ACC112 (cell line): ENCODE measurements around the gene MCEMP1.

ENCODE experiments used
- H2AFZ ChIP-seq: fragments of 200-600 bp; sonication (generic); one replicate; pipeline ENCODE4 v1.6.0; 2017; ENCODE audit warnings: antibody characterized with exemption, low read length; ENCODE audit not compliant: unreplicated experiment
- H3K27ac ChIP-seq: fragments of 200-600 bp; sonication (generic); 2 replicates; pipeline ENCODE4 v1.5.1; 2014; ENCODE audit warnings: low read depth, mild to moderate bottlenecking, antibody characterized with exemption, low read length, moderate library complexity
- H3K27me3 ChIP-seq: fragments of 200-600 bp; sonication (generic); 2 replicates; pipeline ENCODE4 v1.6.1; 2014; ENCODE audit warnings: mild to moderate bottlenecking, antibody characterized with exemption, low read length, moderate library complexity, mixed read lengths; ENCODE audit not compliant: insufficient read depth
- H3K36me3 ChIP-seq: fragments of 200-600 bp; sonication (generic); 2 replicates; pipeline ENCODE4 v1.6.1; 2016; ENCODE audit warnings: mild to moderate bottlenecking, antibody characterized with exemption, low read length, moderate library complexity, mixed read lengths; ENCODE audit not compliant: insufficient read depth
- H3K4me1 ChIP-seq: fragments of 200-600 bp; sonication (generic); one replicate; pipeline ENCODE4 v1.6.1; 2016; ENCODE audit warnings: low read length, mixed read lengths; ENCODE audit not compliant: insufficient read depth, unreplicated experiment, control insufficient read depth
- H3K4me3 ChIP-seq: fragments of 200-600 bp; sonication (generic); 2 replicates; pipeline ENCODE4 v1.5.1; 2014; ENCODE audit warnings: mild to moderate bottlenecking, low read depth, low read length
- H3K79me2 ChIP-seq: fragments of 200-600 bp; sonication (generic); one replicate; pipeline ENCODE4 v1.6.0; 2016; ENCODE audit warnings: low read length; ENCODE audit not compliant: control insufficient read depth, unreplicated experiment, insufficient read depth

Gene MCEMP1

DNA sequence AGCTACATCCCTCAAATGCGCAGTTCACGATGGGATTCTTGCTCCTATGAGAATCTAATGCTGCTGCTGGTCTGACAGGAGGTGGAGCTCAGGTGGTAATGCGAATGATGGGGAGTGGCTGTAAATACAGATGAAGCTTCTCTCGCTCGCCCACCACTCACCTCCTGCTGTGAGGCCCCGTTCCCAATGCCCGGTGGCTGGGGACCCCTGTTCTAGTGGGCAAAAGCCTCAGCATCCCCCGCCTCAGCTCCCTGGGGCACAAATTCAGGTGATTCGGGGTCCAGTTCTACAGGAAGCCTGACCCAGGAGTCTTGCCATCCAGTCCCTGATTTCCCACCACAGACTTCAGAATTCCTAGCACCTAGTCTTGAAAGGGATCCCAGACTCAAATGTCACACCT, 4.4 kb upstream of the MCEMP1 start:
- H3K4me3 ChIP-seq = no peak overlapping the region
- no peaks in the 10 kb centered on the region for H3K4me1 ChIP-seq
- H3K36me3 ChIP-seq = no peaks in the 10 kb centered on the region
- no peak overlapping the region for H2AFZ ChIP-seq
- H3K27ac ChIP-seq = no peak overlapping the region
- H3K27me3 ChIP-seq = peaks cover 33% of the 10 kb centered on the region
- H3K79me2 ChIP-seq = no peaks in the 10 kb centered on the region

DNA sequence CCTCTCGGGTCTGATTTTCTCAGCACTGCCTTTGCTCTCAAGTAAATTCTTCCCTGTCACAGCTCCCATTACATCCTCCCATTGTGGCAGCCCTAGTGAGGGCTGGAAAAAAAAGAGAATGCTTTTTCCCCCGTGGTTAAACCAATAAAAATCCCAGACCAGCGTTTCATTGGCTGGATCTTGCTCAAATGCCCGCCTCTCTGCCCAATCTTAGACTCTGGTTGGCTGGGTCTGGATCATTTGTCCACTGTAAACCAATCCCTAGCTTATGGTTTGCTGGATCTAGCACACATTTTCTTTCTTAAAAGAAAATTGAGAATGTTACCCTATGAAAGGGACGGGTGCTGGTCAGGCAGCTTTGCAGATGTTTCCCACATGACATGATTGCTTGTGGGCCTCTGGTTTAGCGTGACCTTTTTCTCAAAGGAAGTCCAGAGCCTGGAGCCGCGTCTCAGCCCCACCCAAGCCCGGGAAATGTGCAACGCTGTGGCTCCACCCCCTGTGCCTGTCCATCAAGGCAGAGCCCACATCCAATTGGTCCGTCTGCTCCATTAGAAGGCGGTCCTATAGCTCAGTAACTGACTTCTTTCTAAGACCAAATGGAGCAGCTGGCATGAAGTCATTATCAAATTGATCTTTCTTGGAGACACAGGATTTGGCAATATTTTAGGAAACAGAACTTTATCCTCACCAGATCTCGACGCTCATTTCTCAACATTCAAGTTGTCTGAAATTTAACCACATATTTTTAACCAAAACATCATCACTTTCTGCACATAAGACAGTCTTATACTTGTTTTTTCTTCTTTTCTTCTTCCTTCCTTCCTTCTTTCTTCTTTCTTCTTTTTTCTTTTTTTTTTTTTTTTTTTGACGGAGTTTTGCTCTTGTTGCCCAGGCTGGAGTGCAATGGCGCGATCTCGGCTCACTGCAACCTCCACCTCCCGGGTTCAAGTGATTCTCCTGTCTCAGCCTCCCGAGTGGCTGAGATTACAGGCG, 2.6 kb upstream of the MCEMP1 start:
- Histone ChIP-seq H2AFZ (no peak overlapping the region), H3K36me3 (no peaks in the 10 kb centered on the region), H3K79me2 (no peaks in the 10 kb centered on the region), H3K4me1 (no peaks in the 10 kb centered on the region), H3K27ac (no peak overlapping the region), H3K27me3 (peaks cover 26% of the 10 kb centered on the region), H3K4me3 (no peak overlapping the region)

DNA sequence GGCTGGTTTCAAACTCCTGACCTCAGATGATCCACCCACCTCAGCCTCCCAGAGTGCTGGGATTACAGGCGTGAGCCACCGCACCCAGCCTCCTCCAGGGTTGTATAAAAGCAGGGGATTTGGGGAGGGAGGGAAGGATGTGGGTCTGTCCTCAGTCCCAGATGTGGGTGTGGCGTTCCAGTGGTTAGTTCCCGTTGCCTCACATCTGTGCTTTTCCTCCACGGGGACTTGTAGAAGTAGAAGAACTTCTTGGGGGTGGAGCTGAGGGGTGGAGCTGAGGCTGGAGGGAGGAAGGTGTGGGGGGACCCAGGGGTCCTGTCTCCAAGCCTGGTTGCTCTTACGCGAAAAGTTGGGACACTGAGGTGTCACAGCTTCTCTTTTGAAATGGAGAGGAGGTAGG, 514 bp upstream of the MCEMP1 start:
- H3K4me3 ChIP-seq = no peak overlapping the region
- no peaks in the 10 kb centered on the region for H3K36me3 ChIP-seq
- H3K4me1 ChIP-seq = no peaks in the 10 kb centered on the region
- no peak overlapping the region for H3K27ac ChIP-seq
- H2AFZ ChIP-seq = no peak overlapping the region
- H3K79me2 ChIP-seq = peaks cover 5% of the 10 kb centered on the region
- H3K27me3 ChIP-seq = peaks cover 13% of the 10 kb centered on the region; the same call in 1 of the 2 replicates

DNA sequence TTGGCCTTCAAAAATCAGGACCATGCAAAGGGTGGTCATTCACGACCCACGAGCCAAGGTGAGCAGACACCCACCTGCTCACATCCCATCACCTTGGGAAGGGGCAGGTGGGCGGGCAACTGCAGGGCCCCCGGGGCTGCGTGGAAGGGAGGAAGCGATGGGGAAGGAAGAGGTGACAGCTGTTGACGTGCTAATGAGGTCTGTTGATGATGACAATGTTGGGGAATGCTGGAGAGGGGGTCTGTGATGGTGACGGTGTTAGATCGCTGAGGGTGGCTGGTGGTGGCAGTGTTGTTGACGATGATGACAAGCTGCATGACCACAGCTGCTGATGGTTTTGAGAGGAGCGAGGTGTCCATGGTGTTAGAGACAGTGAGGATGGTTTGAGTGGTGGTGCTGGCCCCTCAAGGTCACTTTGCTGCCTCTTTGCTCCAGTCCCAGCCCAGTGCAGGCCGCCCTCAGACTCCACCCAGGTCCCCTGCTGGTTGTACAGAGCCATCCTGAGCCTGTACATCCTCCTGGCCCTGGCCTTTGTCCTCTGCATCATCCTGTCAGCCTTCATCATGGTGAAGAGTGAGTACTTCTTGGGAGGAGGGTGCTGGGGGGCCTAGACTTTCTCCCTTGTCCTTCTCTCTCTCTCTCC, 900 bp downstream of the MCEMP1 start:
- Histone ChIP-seq H2AFZ (no peak overlapping the region), H3K4me1 (no peaks in the 10 kb centered on the region), H3K27me3 (0 out of 2 replicates have a peak, but pooled peaks cover 8% of the 10 kb centered on the region), H3K79me2 (peaks cover 10% of the 10 kb centered on the region), H3K27ac (no peak overlapping the region), H3K36me3 (no peaks in the 10 kb centered on the region), H3K4me3 (no peak overlapping the region)

DNA sequence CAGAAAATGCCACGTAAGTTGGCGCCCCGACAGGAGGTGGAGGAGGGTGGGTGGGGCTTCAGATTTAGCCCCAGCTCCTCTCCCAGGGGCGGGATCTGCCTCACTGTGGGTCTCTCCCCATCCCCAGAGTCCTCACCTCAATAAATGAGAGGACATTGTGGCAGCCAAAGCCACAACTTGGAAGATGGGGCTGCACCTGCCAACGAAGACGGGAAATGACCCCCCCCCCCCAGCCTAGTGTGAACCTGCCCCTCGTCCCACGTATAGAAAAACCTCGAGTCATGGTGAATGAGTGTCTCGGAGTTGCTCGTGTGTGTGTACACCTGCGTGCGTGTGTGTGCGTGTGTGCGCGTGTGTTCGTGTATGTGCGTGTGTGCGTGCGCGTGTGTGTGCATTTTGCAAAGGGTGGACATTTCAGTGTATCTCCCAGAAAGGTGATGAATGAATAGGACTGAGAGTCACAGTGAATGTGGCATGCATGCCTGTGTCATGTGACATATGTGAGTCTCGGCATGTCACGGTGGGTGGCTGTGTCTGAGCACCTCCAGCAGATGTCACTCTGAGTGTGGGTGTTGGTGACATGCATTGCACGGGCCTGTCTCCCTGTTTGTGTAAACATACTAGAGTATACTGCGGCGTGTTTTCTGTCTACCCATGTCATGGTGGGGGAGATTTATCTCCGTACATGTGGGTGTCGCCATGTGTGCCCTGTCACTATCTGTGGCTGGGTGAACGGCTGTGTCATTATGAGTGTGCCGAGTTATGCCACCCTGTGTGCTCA, 2.3 kb downstream of the MCEMP1 start:
- Histone ChIP-seq H3K27ac (no peak overlapping the region), H3K4me3 (no peak overlapping the region), H3K79me2 (peaks cover 10% of the 10 kb centered on the region), H3K4me1 (no peaks in the 10 kb centered on the region), H3K27me3 (0 out of 2 replicates have a peak, but pooled peaks cover 8% of the 10 kb centered on the region), H2AFZ (no peak overlapping the region), H3K36me3 (no peaks in the 10 kb centered on the region)

DNA sequence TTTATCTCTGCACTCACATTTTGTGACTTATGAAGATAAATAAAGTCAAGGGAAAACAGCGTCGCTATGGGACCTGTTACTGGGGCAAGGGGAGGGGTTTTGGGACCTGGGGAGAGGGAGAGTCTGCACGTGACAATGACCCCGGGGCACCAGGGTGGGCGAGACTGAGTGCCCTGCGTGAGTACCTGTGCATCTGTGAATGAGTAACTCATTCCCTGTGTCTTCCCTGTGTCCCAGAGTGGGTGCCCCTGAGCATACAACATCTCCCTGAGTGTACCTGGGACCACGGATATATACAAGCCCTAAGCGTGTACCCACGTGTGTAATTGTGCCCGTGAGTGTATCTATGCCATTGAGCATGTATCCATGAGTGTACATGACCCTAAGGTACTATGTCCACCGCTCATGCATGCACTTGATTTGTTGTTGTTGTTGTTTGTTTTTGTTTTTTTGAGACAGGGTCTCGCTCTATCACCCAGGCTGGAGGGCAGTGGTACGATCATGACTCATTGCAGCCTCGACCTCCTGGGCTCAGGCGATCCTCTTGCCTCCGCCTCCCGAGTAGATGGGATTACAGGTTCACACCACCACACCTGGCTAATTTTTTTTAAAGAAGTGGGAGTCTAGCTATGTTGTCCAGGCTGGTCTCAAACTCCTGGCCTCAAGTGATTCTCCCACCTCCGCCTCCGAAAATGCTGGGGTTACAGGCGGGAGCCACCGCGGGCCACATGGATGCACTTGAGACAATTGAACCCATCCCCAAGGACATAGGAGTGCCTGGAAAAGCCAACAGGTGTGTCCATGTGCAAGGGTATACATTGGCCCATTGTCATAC, 3.1 kb downstream of the MCEMP1 start:
- no peaks in the 10 kb centered on the region for H3K4me1 ChIP-seq
- H3K4me3 ChIP-seq = peak overlapping the region; percentile 96
- no peaks in the 10 kb centered on the region for H3K36me3 ChIP-seq
- no peak overlapping the region for H3K27ac ChIP-seq
- peaks cover 10% of the 10 kb centered on the region for H3K79me2 ChIP-seq
- 0 out of 2 replicates have a peak, but pooled peaks cover 8% of the 10 kb centered on the region for H3K27me3 ChIP-seq
- H2AFZ ChIP-seq = peak overlapping the region; percentile 73

DNA sequence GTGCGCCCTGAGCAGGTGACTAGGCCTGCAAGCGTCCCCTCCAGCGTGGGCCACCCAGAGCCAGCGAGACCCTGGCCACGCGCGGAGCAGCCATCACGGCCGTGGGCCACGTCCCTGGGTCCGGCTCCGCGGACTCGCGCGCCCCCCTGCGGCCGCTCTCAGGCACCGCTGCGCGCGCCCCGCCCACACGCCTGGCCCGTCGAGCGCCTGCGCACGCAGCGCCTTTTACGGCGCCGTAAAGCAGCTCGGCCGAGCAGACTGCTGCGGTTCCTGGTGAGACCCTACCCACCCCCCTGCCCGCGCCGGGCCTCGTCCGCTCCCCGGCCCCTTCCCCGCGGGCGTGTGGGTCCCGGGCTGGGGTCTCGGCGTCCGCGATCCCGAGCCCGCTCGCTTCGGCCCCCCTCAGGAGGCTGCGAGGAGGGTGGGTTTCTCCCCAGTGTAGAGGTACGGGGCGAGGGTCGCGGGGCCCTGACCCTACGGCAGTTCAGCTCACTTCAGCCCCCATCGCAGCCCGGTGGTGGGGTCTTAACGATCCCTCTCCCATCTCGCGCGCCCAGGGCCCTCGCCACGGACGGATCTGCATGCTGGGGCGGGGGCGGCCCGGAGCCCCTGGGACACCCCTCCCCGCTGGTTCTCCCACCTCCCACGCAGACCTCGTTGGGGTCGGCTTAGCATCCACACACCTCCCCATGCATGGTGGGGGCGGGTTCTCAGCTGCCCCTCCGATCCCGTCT, 3.9 kb downstream of the MCEMP1 start, which contains the start of gene TRAPPC5:
TRAPPC5 (plus strand) TSS at position 228 of the 734 bp plus-strand sequence. CDS start 1,421 bp downstream, outside the sequence.
- Histone ChIP-seq H2AFZ (peak within 1 kb of the TSS; percentile 73), H3K4me1 (no peaks in the 10 kb centered on the region), H3K27me3 (0 out of 2 replicates have a peak, but pooled peaks cover 8% of the 10 kb centered on the region), H3K36me3 (no peaks in the 10 kb centered on the region), H3K79me2 (peaks cover 10% of the 10 kb centered on the region), H3K27ac (no peak within 1 kb of the TSS), H3K4me3 (peak within 1 kb of the TSS; percentile 96)

DNA sequence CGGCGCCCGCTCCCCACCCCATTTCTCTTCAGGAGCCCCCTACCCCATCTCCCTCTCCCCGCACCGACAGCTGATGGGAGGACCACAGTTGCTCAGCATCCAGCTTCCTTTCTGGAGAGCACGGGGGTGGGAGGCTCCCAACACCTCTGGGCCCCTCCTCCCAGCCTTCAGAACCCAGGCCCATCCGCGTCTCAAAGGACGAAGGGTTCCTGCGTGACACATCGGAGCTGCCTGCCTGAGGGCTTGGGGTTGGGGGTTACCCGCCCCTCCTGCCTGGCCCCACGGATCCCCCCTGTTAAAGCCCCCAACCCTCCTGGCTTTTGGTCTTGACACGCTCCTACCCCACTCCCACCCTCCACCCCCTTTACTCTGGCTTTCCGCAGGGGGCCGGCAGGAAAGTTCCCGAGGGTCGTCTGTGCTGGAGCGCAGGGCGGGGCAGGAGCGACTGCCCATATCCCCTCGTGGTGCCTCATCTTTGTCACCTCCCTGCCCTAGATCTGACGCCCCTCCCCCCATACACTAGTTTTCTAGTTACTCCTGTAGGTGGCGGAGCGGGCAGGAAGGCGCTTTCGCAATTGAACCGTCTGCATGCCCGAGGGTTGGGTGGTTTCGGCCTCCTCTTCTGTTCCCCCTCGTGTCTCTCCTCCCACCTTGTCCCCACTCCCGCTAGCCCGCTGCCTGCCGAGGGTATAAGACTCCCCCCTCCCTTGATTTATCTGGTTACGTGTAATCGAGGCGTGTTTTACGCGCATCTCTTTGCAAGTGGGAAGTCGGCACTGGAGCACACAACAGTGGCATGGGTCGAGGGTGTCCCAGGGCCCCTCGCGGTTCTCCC, 4.7 kb downstream of the MCEMP1 start:
- Histone ChIP-seq H3K4me3 (peak overlapping the region; percentile 96), H2AFZ (peak overlapping the region; percentile 62)

More for the DNA sequence above, 4.7 kb downstream of the MCEMP1 start:
- H3K27ac ChIP-seq = no peak overlapping the region
- no peaks in the 10 kb centered on the region for H3K4me1 ChIP-seq
- peaks cover 10% of the 10 kb centered on the region for H3K79me2 ChIP-seq
- H3K36me3 ChIP-seq = no peaks in the 10 kb centered on the region
- H3K27me3 ChIP-seq = 0 out of 2 replicates have a peak, but pooled peaks cover 4% of the 10 kb centered on the region
